Endodermal cell (in vitro differentiated cells): Measurements from ENCODE around the gene RNF10. TPM values are rescaled to one million over a fixed set of nuclear protein-coding genes. Genes with fewer than 3 reads are reported as not detected.
A peak's percentile ranks its signal among the peaks of the same experiment; 100 is the strongest.

Experiments
- DNase-seq: peaks from one replicate; pipeline ENCODE4 v3.0.0-alpha.2; 2017
- H3K27ac ChIP-seq: 2 replicates; pipeline ENCODE4 v1.5.1; 2013; ENCODE audit warnings: mild to moderate bottlenecking, low read depth, low read length, moderate library complexity
- H3K27me3 ChIP-seq: 2 replicates; pipeline ENCODE4 v1.6.1; 2013; ENCODE audit warnings: mild to moderate bottlenecking, low read length, moderate library complexity; ENCODE audit not compliant: insufficient read depth, control insufficient read depth, poor library complexity, severe bottlenecking
- H3K36me3 ChIP-seq: 2 replicates; pipeline ENCODE4 v1.7.0; 2013; ENCODE audit warnings: mild to moderate bottlenecking, low read length, moderate library complexity; ENCODE audit not compliant: control insufficient read depth, insufficient read depth
- H3K4me1 ChIP-seq: one replicate; pipeline ENCODE4 v1.7.0; 2013; ENCODE audit warnings: low read length; ENCODE audit not compliant: control insufficient read depth, insufficient read depth
- H3K4me3 ChIP-seq: 2 replicates; pipeline ENCODE4 v1.5.1; 2013; ENCODE audit warnings: mild to moderate bottlenecking, low read length, moderate library complexity
- H3K9ac ChIP-seq: 2 replicates; pipeline ENCODE4 v1.6.1; 2013; ENCODE audit warnings: mild to moderate bottlenecking, low read length, moderate library complexity; ENCODE audit not compliant: poor library complexity, severe bottlenecking; ENCODE audit errors: extremely low read depth
- H3K9me3 ChIP-seq: 2 replicates; pipeline ENCODE4 v1.6.1; 2013; ENCODE audit warnings: mild to moderate bottlenecking, low read length, moderate library complexity; ENCODE audit not compliant: control insufficient read depth
- H3K27ac Mint-ChIP-seq: 2 replicates; pipeline ENCODE4 v1.8.0; 2020; ENCODE audit warnings: mixed read lengths
- H3K27me3 Mint-ChIP-seq: 2 replicates; pipeline ENCODE4 v1.8.0; 2021; ENCODE audit warnings: mild to moderate bottlenecking, mixed read lengths; ENCODE audit not compliant: insufficient read depth
- H3K36me3 Mint-ChIP-seq: 2 replicates; pipeline ENCODE4 v1.8.0; 2020; ENCODE audit warnings: low read depth, mixed read lengths
- H3K4me1 Mint-ChIP-seq: 2 replicates; pipeline ENCODE4 v1.8.0; 2020; ENCODE audit warnings: mixed read lengths
- H3K4me3 Mint-ChIP-seq: 2 replicates; pipeline ENCODE4 v1.8.0; 2020; ENCODE audit warnings: mild to moderate bottlenecking, moderate library complexity, mixed read lengths
- H3K9me3 Mint-ChIP-seq: 2 replicates; pipeline ENCODE4 v1.8.0; 2020; ENCODE audit warnings: mild to moderate bottlenecking, mixed read lengths
- CTCF ChIP-seq: fragments of 200-600 bp; sonication (generic); conservative IDR thresholded peaks from 2 replicates; pipeline ENCODE4 v1.5.0; 2021; ENCODE audit warnings: antibody characterized with exemption, mild to moderate bottlenecking
- WGBS, 2 experiments: methylation state at CpG; one replicate each; pipeline versions ENCODE4 v1.1.5 to v1.1.7; 2013; ENCODE audit warnings: missing lambda C conversion rate in 2 of 2, mixed read lengths in 1 of 2; ENCODE audit not compliant: insufficient coverage in 1 of 2, insufficient read length in 1 of 2; 5-methylcytosine and 5-hydroxymethylcytosine counted together
- total RNA-seq, 2 donors: library from RNA; stranded (reverse); fragmentation: NEBNext Ultra II Directional in 1 of 2; extraction: Animal tissue kit (Norgen Biotek cat#: 25700) in 1 of 2; gene quantifications; 2 replicates in 1 of 2; 3 replicates in 1 of 2; pipeline ENCODE4 v1.2.1, GENCODE V29; 2021

RNF10 gene
- total RNA-seq, 2 donors from 2014 or later = 167 to 182 TPM

DNA sequence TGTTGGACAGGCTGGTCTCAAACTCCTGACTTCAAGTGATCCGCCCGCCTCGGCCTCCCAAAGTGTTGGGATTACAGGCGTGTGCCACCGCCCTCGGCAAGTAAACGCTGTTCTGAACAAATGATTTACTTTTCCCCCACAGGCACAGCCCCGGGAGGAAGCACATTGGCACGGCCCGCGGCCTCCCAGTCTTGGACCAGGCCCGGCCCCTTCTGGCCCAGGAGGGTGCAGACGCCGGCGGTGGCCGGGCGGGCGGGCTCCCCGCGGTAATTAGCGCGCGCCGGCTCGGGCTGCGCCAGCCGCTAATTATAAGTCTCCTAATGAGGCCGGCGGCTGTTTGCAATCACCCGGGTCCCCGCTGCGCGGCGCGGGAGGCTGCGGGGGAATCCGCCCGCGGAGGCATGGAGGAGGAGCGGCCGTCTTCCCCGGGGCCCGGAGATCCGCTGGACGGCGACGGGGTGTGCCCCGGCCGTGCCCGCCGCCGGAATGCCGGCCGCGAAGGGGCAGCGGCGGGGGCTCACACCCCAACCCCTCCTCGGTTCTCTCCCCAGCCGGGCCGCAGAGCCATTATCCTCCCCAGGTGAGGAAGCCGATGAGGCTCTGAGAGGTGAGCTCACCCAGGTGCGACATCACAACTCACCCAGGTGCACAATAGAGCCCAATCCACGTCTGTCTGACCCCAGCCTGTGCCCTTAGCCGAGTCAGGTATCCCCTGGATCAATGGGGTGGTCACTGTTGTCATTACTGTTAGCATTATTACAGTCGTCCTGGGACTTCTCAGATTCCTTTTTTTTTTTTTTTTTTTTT lies 50.4 kb downstream of the RNF10 start:
- Mint-ChIP-seq H3K4me3 (peak overlapping the region; percentile 52), H3K27ac (no peak overlapping the region), H3K9me3 (no peaks in the 10 kb centered on the region), H3K27me3 (peaks cover 9% of the 10 kb centered on the region), H3K36me3 (peaks cover 6% of the 10 kb centered on the region), H3K4me1 (peaks cover 13% of the 10 kb centered on the region)
- H3K4me3 ChIP-seq = no peak overlapping the region
- peak; percentile 91 for DNase-seq
- H3K36me3 ChIP-seq = peaks cover 4% of the 10 kb centered on the region
- H3K27ac ChIP-seq = no peak overlapping the region
- TF ChIP-seq CTCF = peak; percentile 41
- no peaks in the 10 kb centered on the region for H3K4me1 ChIP-seq
- no peak overlapping the region for H3K9ac ChIP-seq
- 8 to 16% methylated on average over 28 to 65 of the region's 65 CpGs for WGBS, 2 experiments
- H3K27me3 ChIP-seq = peaks cover 9% of the 10 kb centered on the region
- no peaks in the 10 kb centered on the region for H3K9me3 ChIP-seq

GRCh38 chr12:120586206-120586605 lies 52.0 kb downstream of the RNF10 start:
- H3K9me3 Mint-ChIP-seq = no peaks in the 10 kb centered on the region
- H3K27me3 ChIP-seq = peaks cover 9% of the 10 kb centered on the region
- no peak overlapping the region for H3K9ac ChIP-seq
- TF ChIP-seq CTCF = no peak
- peaks cover 9% of the 10 kb centered on the region for H3K4me1 Mint-ChIP-seq
- DNase-seq = no peak
- 74 to 78% methylated on average over 7 of the region's 7 CpGs for WGBS, 2 experiments
- no peaks in the 10 kb centered on the region for H3K36me3 ChIP-seq
- H3K4me3 ChIP-seq = no peak overlapping the region
- H3K27ac Mint-ChIP-seq = no peak overlapping the region
- no peaks in the 10 kb centered on the region for H3K9me3 ChIP-seq
- H3K27ac ChIP-seq = no peak overlapping the region
- no peaks in the 10 kb centered on the region for H3K4me1 ChIP-seq
- H3K27me3 Mint-ChIP-seq = peaks cover 9% of the 10 kb centered on the region
- no peaks in the 10 kb centered on the region for H3K36me3 Mint-ChIP-seq
- H3K4me3 Mint-ChIP-seq = no peak overlapping the region

DNA sequence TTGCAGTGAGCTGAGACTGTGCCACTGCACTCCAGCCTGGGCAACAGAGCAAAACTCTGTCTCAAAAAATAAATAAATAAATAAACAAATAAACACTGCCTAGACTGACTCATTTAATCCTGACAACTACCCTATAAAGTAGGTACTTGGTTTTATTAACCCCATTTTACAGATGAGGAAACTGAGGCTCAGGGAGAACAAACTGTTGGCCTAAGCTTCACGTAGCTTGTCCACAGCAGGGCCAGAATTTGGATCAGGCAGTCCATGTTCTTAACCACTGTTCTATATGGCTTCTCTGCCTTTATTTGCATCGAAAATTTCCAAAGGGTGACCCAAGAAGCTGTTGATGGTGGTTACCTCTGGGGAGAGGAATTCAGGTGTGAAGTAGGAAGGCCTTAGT lies 52.7 kb downstream of the RNF10 start:
- WGBS, 2 experiments = 98% methylated on average over 2 of the region's 2 CpGs; no CpG with 5 or more reads in 1 of the 2 experiments
- Mint-ChIP-seq H3K27me3 (peaks cover 9% of the 10 kb centered on the region), H3K36me3 (no peaks in the 10 kb centered on the region), H3K4me1 (peaks cover 5% of the 10 kb centered on the region), H3K4me3 (no peak overlapping the region), H3K9me3 (no peaks in the 10 kb centered on the region), H3K27ac (no peak overlapping the region)
- Histone ChIP-seq H3K9me3 (no peaks in the 10 kb centered on the region), H3K4me3 (no peak overlapping the region), H3K4me1 (no peaks in the 10 kb centered on the region), H3K27me3 (peaks cover 9% of the 10 kb centered on the region), H3K36me3 (no peaks in the 10 kb centered on the region), H3K9ac (no peak overlapping the region), H3K27ac (no peak overlapping the region)
- no peak for TF ChIP-seq CTCF
- no peak for DNase-seq
